Ovary (tissue), 9 donors: Measurements from ENCODE around the gene COL4A3. TPM values are rescaled to one million over a fixed set of nuclear protein-coding genes. Genes with fewer than 3 reads are reported as not detected.

Experiments
- DNase-seq, 5 donors: peaks; one replicate each; pipeline ENCODE4 v3.0.0-alpha.2; 2019 to 2020
- H3K27ac ChIP-seq, 2 donors: fragments of 200-600 bp; one replicate each; pipeline versions ENCODE4 v1.5.1 to v1.8.0; 2019 to 2022
- H3K27me3 ChIP-seq: fragments of 200-600 bp; one replicate; pipeline ENCODE4 v1.8.0; 2022
- H3K36me3 ChIP-seq: fragments of 200-600 bp; sonication (generic); one replicate; pipeline ENCODE4 v1.5.1; 2019
- H3K4me1 ChIP-seq: one replicate; pipeline ENCODE4 v1.8.1; 2013; ENCODE audit warnings: mild to moderate bottlenecking, moderate library complexity; ENCODE audit not compliant: insufficient read depth
- H3K4me3 ChIP-seq: fragments of 200-600 bp; sonication (generic); one replicate; pipeline ENCODE4 v1.5.1; 2017
- H3K9me3 ChIP-seq, 2 donors: fragments of 200-600 bp in 1 of 2; sonication (generic) in 1 of 2; one replicate each; pipeline versions ENCODE4 v1.5.1 to v1.8.1; 2013 to 2019; ENCODE audit warnings: mild to moderate bottlenecking in 1 of 2, moderate library complexity in 1 of 2
- EP300 ChIP-seq: sonication (generic); formaldehyde crosslinking; IDR thresholded peaks from one replicate; pipeline ENCODE4 v1.6.1; 2017; ENCODE audit warnings: antibody characterized with exemption
- POLR2A ChIP-seq: fragments of 450-650 bp; IDR thresholded peaks from one replicate; pipeline ENCODE4 v1.6.1; 2017; ENCODE audit warnings: antibody characterized with exemption, mild to moderate bottlenecking, moderate library complexity
- WGBS, 3 donors: extraction: QIAGEN DNeasy Blood & Tissue Kit in 1 of 3; methylation state at CpG; one replicate each; pipeline versions ENCODE4 v1.1.5 to v1.1.7; 2013 to 2017; 5-methylcytosine and 5-hydroxymethylcytosine counted together
- intact Hi-C, 4 donors: fragments of 100-400 bp; cut with DNase I; formaldehyde crosslinking; loops; one replicate each; pipeline versions ENCODE4 v1.11.0 to v1.15.1; 2022 to 2023
- polyA plus RNA-seq, 2 donors: library from polyadenylated mRNA; stranded (reverse); fragments of 200-250 nt in 1 of 2; fragments of 350-450 nt in 1 of 2; fragmentation: Illumina TruSeq in 1 of 2; extraction: RNeasy Lipid Tissue Mini Kit (QIAGEN cat#74804) in 1 of 2; gene quantifications; one replicate each; pipeline ENCODE4 v1.2.3, GENCODE V29; 2013 to 2014
- total RNA-seq, 7 donors: library from RNA; depleted of rRNA in 2 of 7; stranded (reverse); fragments of >200 nt in 2 of 7; fragmentation: NEBNext Ultra II Directional in 3 of 7; extraction: Animal tissue kit (Norgen Biotek cat#: 25700) in 3 of 7; gene quantifications; one replicate each; pipeline versions ENCODE4 v1.1.0 to v1.2.4, GENCODE V29; 2016 to 2023
- TF ChIP-seq, protein P1 (sequence below), 3 donors: fragments of 450-650 bp in 2 of 3; fragments of 200-600 bp in 1 of 3; IDR thresholded peaks; one replicate each; pipeline versions ENCODE4 v1.5.1 to v1.8.0; 2016 to 2022; ENCODE audit warnings: antibody characterized with exemption in 3 of 3, mild to moderate bottlenecking in 1 of 3
- donor health status: DM: no; HTN: no; CAD: no; lungs with moderate emphysema.
- donor health status: DM: no; HTN: no; CAD: no.
- donor health status: Bipolar disorder and iron deficiency.
- donor health status: DM: yes; HTN: yes; CAD: no.
- donor health status: DM: no; HTN: no; CAD: no.
- donor health status: DM: yes; HTN: yes; CAD: no.

The COL4A3 gene
- total and polyA plus RNA-seq, 9 donors: 0.47 to 14.1 (median 2.9) TPM

DNA sequence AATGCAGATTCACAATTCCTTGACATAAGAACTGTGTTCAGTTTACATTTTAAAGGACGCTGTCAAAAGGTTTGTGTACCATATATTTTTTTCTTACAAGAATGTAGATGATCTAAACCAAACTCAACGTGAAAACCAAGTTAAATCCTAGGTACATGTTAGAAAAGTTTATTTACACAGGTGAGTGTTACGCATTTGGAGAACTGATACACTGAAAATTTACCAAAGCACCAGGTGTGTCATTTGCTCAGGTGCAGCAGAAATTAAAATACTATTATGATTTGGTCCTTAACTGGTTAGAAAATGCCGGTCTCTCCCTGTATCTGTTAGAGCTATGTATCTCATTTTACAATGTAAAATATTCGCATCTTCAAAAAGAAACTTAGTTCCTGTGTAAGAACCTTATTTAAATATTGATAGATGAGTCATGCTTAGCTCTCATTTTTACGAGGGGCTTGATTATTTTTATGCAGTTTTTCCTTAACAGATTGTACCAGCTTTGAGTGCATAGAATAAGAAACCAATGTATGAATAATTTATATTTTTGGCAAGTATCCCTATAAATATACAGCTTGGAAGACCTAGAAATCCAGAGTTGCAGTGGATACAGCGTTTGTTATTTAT is 185.7 kb downstream of the COL4A3 start:
- Histone ChIP-seq H3K27ac (no peak overlapping the region), H3K4me3 (no peak overlapping the region), H3K36me3 (no peaks in the 10 kb centered on the region), H3K9me3 (no peaks in the 10 kb centered on the region), H3K27me3 (no peaks in the 10 kb centered on the region), H3K4me1 (no peaks in the 10 kb centered on the region)
- no peak for DNase-seq
- TF ChIP-seq EP300: no peak
- TF ChIP-seq POLR2A: no peak
- TF ChIP-seq, protein P1, sequence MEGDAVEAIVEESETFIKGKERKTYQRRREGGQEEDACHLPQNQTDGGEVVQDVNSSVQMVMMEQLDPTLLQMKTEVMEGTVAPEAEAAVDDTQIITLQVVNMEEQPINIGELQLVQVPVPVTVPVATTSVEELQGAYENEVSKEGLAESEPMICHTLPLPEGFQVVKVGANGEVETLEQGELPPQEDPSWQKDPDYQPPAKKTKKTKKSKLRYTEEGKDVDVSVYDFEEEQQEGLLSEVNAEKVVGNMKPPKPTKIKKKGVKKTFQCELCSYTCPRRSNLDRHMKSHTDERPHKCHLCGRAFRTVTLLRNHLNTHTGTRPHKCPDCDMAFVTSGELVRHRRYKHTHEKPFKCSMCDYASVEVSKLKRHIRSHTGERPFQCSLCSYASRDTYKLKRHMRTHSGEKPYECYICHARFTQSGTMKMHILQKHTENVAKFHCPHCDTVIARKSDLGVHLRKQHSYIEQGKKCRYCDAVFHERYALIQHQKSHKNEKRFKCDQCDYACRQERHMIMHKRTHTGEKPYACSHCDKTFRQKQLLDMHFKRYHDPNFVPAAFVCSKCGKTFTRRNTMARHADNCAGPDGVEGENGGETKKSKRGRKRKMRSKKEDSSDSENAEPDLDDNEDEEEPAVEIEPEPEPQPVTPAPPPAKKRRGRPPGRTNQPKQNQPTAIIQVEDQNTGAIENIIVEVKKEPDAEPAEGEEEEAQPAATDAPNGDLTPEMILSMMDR (IDR thresholded peaks at IDR 0.05): no peak
- 91 to 92% (median 91%) methylated on average over 7 of the region's 7 CpGs for WGBS, 3 donors
- intact Hi-C loops: no loop called here

DNA sequence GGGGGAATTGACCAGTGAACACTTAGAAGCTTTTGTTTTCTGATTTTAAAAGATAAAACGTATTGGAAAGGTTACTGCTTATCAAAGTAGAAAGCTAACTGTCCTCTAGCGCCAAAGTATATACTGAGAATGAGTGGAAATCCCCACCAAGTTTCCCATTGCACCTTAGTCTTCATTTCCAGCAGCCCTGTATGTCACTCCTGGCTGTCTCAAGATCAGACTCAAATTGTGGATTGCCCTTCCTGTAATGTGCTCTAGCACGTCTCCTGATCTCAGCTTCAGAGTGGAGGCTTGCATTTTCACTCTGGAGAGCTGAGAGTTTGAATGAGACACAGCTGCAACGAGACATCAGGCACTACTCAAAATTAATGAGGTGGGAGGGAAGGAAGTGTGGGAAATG is 187.2 kb downstream of the COL4A3 start:
- Histone ChIP-seq H3K36me3 (no peaks in the 10 kb centered on the region), H3K27ac (no peak overlapping the region), H3K4me1 (no peaks in the 10 kb centered on the region), H3K9me3 (no peaks in the 10 kb centered on the region), H3K27me3 (no peaks in the 10 kb centered on the region), H3K4me3 (no peak overlapping the region)
- TF ChIP-seq EP300 (no peak), POLR2A (no peak)
- TF ChIP-seq, protein P1 (IDR thresholded peaks at IDR 0.05): no peak
- intact Hi-C loops: no loop called here
- DNase-seq: no peak
- 57 to 73% (median 69%) methylated on average over 4 of the region's 4 CpGs for WGBS, 3 donors

DNA sequence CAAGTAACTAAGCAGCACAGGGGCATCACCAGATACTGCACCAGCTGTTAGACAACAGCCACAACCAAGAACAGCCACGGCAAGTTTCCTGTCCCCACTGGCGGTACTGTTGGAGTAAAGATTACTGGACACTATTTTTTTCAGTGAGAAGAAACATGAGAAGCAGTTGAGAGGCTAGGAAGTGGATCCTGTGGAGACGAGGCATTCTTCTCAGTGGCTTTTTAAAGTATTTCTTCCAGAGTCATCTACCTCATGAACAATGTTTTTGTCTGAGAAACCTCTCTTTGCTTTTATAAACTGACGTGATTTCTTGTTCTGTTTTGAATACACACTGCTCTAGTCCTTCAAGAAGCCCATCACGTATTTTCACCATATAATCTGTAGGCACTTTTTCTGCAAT is 195.9 kb downstream of the COL4A3 start:
- TF ChIP-seq EP300 (no peak), POLR2A (no peak)
- TF ChIP-seq, protein P1 (IDR thresholded peaks at IDR 0.05): no peak

DNA sequence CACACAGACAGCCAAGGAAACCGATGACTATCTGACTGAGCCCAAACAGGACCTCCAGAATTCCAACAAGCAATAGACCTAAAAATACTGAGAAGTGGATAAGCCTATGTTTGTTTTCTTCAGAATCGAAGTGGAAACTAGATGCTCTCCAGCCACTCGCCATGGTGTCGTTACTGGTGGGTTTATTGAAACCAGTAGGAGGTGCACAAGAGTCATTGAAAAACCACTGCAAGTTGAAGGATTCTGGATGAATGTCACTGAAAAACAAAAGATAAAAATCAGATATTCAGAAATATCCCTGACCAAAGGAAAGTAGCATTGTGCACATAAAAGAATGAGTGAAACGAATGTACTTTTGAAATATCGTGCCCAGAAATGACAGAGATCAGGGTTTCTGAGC is 199.3 kb downstream of the COL4A3 start:
- no peak overlapping the region for H3K4me3 ChIP-seq
- no peak overlapping the region for H3K27ac ChIP-seq
- intact Hi-C loops: no loop called here
- no peaks in the 10 kb centered on the region for H3K9me3 ChIP-seq
- no peak for DNase-seq
- no peaks in the 10 kb centered on the region for H3K36me3 ChIP-seq
- WGBS, 3 donors: 92 to 95% (median 95%) methylated on average over 6 of the region's 6 CpGs
- H3K4me1 ChIP-seq: no peaks in the 10 kb centered on the region
- TF ChIP-seq, protein P1 (IDR thresholded peaks at IDR 0.05): no peak
- TF ChIP-seq EP300: no peak
- TF ChIP-seq POLR2A: no peak
- H3K27me3 ChIP-seq: no peaks in the 10 kb centered on the region

More for the DNA sequence above, 195.9 kb downstream of the COL4A3 start:
- H3K36me3 ChIP-seq: no peaks in the 10 kb centered on the region
- H3K4me1 ChIP-seq: no peaks in the 10 kb centered on the region
- DNase-seq: no peak
- no peak overlapping the region for H3K27ac ChIP-seq
- H3K9me3 ChIP-seq: no peaks in the 10 kb centered on the region
- intact Hi-C loops: no loop called here
- WGBS, 3 donors: 79 to 82% (median 79%) methylated on average over 5 of the region's 5 CpGs
- H3K4me3 ChIP-seq: no peak overlapping the region
- H3K27me3 ChIP-seq: no peaks in the 10 kb centered on the region

Other genes with a start within 250 kb of the COL4A3 start
- gene COL4A4, start 419 bp upstream of the COL4A3 start, total RNA-seq: 1 to 10 TPM in 5 of 7 donors, under 1 TPM in 2; 0.30 to 8.3 (median 2.0) TPM
- gene COL4A4, start 419 bp upstream of the COL4A3 start, polyA plus RNA-seq: 1 to 10 TPM; 1.5 to 5.0 TPM
- 100 to 1,000 TPM in 1 of 7 donors, 10 to 100 TPM in 6; 57.1 to 101 (median 71.0) TPM for gene MFF, start 160.6 kb downstream of the COL4A3 start, total RNA-seq
- 10 to 100 TPM; 69.9 to 98.0 TPM for gene MFF, start 160.6 kb downstream of the COL4A3 start, polyA plus RNA-seq
- 1 to 10 TPM in 1 of 7 donors, not detected in 6; 1.4 TPM for gene TM4SF20, start 214.7 kb downstream of the COL4A3 start, total RNA-seq
- gene TM4SF20, start 214.7 kb downstream of the COL4A3 start, polyA plus RNA-seq: not detected
- gene SCYGR1, start 223.3 kb downstream of the COL4A3 start, total RNA-seq: not detected
- not detected for gene SCYGR1, start 223.3 kb downstream of the COL4A3 start, polyA plus RNA-seq